GM19328 (cell line): ENCODE data around the gene TSPAN18.

ENCODE experiments used
- ATAC-seq: cut with Tn5 transposase; IDR thresholded peaks from one replicate; pipeline ENCODE4 v1.9.1; 2021; ENCODE audit warnings: mild to moderate bottlenecking, moderate library complexity; ENCODE audit not compliant: unreplicated experiment

The TSPAN18 gene

DNA sequence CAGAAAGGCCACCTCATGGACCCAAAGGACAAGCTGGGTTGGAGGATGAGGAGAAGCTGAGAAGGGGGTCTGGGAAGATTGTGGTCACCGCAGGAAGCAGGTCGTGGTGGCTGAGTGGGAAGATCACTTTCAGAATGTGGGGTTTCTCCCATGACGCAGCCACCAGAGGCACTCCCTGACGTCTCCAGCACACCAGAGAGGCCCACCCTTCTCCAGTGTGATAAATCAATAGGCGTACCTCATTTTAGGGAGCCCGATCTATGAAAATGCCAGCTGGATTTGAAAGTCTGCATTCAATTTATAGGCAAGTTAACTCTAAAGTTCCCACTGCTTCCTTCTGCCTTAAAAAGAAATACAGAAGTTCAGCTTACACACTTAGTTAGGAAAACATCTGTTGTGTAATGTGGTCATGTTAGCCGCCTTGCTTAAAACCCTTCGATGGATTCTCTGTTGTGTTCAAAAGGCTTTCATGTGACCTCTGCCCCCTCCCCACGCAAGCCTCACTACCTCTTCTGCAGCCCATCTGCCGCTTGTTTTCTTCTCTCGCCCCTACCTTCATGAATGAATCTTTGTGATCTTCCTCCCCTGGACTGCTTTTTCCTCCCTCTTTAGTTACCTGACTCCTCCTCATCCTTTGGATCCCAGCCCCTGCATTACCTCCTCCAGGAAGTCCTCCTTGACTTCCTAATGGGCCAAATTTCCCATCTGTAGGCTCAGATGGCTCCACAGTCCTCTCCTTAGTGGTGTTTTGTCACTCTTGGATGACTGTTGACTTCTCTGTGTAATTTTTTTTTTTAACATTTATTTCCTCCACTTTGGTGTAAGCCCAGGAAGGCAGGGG is 10.7 kb downstream of the TSPAN18 start:
- ATAC-seq = no peak

DNA sequence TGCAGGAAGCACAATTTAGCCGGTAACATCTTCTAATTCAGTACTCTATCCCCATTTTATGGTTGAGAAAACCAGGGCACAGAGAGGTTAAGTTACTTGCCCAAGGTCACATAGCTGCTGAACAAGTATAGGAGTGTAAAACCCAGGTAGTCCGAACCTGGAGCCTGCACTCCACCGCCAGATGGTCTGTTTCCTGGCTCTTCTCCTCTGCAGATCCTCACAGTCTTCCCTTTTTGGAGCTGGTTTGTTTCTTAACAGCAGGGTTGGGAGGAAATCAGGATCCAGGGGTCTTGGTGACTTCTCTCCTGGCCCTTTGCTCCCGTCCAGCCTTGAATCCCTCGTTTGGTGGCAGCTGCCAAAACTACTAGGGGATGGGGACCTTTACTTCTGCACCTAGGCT is 12.0 kb downstream of the TSPAN18 start:
- ATAC-seq = no peak

DNA sequence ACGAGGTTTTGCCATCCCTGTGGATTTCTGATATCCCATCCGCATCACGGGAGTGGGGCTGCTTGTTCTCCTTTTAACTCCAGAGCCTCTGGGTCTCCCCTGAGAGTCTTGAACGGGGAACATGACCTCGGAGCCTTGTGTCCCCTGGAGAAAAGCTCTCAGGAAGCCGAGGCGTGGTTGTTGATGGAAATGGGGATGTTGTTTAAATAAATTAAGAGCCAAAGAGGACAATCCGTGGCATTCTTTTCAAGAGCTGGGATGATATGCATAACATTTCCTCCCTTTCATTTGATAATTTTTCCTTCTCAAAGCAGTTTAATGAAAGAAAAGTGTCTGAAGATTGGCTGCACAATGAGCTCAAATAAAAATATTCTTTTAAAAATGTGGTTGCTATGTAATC is 14.2 kb downstream of the TSPAN18 start:
- no peak for ATAC-seq

DNA sequence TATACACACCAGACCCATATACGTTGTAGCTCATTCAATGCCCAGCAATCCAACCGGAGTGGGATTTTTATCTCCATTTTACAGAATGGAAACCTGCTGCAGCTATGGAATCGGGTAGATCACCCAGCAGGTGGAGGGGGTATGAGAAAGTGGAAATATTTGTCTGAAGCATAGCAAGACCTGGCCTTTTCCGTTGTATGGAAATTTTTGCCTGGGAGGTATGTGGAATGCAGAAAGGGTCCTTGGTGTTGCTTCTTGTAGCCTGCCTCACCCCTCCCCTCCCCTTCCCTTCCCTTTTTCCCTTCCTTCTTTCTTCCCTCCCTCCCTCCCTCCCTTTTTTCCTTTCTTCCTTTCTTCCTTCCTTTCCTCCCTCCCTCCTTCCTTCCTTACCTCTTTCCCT is 15.2 kb downstream of the TSPAN18 start:
- ATAC-seq = no peak

DNA sequence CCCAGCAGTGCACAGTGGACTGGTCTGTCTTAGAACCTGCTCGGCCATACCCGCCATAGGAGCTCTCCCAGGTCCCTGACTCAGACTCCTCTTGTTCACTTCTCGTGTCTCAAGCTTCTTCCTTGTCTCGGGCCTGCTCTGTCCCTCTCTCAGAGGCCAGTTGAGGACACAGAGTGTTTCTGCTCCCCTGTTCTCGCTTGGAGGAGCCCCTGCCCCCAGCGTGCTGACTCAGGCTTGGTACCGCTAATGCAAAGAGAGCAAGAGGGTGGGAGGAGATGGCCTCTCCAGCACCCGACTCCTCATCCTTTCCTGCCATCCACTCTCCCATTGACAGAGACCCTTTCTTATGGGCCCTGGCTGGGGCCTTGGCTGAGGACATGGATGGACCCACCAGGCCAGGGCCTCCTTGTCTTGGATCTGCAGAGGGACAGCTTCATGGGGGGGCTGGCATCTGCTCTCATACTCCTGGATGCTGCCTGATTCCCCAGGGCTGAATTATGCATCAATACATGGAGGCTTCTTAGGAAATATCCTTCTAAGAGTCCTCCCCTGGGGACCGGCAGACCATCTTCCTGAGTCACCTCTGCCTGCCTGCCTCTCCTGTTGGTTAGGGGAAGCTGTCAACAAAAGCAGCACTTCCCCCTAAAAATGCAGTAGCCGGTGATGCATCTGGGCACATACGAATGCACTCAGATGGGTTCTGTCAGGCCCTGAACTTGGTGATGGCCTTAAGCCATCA is 15.9 kb downstream of the TSPAN18 start:
- no peak for ATAC-seq

DNA sequence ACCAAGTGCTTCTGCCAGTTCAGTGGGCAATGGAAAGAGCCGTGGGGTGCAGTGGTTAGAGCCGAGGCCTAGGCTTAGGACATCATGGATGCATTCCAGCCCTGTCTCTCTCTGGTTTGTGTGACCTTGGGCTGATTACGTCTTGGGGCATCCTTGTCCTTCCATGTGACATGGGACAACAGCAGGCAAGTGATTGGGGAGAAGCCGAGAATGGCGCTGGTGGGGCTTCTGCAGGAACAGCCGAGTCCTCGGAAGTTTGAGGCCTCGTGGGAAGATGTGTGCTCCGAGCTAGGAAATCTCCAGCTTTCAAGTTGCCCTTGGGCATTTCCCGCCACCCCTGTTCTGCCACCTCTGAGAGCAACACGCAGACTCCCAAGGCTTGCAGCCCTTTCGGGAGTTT is 16.6 kb downstream of the TSPAN18 start:
- ATAC-seq = no peak

DNA sequence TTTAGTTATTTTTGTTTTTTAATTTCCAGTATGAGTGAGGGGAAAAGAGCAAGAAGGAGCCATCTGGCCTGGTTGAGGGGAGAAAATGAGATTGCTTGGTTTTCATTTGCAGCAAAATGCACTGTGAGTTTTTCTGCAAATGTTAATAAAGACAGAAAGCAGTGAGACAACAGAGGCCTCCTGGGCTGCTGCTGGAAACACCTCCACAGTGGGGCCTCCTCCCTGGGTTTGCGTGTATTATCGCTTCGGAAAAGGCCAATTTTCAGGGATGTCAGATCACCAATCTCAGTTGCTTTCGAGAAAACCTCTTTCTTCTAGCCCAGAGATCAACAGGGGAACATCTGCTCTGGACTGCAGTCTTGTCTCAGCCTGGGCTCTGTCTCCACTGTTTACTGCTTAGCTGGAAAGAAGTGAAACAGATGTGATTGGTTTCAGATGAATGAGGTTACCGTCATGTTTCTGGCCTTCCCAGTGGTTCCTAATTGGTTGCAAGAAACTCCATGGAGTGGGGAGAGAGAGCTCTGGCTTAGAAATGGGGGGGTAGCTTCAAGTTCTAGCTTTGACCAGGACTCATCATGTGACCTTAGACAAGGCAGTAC is 17.3 kb downstream of the TSPAN18 start:
- no peak for ATAC-seq

DNA sequence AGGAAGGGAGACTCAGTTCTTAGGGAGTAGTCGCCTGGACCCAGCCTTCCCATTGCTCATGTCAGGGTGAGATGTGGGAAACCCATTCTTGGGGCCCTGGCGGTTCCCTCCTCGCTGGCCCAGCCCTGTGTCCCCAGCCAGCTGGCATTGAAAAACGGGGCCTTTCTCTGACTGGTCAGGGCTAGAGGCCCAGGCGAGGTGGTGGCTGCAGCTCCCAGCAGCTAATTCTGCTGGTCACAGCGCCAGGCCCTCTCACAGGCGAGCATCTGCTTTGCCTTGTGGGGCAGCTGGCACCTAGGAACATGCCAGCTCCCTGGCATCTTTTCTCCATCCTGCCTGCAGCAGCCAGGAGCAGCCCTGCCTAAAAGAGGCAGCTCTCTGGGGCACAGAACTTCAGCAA is 20.1 kb downstream of the TSPAN18 start:
- no peak for ATAC-seq

DNA sequence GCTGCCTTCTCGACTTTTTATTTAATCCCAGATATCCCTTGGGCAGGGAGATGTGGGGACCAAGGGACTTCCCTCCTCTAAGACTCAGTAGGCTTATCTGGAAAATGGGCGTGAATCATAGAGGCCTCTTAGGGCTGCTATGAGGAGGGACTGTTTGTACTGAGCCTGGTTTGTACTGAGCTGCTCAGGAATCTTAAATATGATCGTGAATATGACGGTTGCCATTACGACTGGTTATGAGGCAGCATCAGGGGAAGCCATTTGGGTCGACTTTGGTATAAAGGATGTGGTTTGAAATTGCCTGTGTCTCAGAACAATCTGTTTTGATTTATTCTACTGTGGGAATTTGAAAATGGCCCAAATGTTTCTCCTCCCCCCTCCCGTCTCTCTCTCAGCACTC is 20.6 kb downstream of the TSPAN18 start:
- ATAC-seq = no peak

DNA sequence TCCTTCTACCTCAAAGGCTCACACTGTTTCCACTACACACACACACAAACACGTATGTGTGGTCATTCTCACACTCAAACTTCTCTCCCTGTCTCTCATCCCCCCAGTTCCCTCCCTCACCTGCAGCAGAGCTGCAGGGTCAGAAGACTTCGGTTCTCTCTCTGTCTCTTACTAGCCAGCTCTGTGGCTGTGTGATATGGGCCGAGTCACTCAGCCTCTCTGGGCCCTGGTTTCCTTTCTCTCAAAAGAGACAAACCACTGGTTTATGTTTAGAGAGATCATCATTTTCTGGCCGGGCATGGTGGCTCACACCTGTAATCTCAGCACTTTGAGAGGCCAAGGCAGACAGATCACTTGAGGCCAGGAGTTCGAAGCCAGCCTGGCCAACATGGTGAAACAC is 21.1 kb downstream of the TSPAN18 start:
- ATAC-seq = no peak

DNA sequence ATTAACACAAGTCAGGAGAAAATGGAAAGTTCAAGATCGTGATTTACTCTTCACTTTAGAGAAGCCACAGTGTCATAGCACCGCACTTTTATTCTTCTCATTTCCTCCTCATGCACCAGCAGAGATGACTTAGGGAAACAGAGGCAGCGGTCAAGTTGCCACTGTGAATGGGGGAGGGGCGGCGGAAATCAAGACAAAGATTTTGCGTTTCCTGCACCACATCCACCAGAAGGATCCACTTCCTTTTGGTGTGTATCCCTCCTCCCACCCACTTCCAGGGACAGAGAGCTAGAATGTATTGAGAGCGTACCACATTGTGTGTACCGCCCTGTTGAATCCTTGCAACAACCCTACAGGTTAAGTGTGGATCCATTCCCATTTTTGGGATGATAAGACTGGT is 21.8 kb downstream of the TSPAN18 start:
- ATAC-seq = no peak

DNA sequence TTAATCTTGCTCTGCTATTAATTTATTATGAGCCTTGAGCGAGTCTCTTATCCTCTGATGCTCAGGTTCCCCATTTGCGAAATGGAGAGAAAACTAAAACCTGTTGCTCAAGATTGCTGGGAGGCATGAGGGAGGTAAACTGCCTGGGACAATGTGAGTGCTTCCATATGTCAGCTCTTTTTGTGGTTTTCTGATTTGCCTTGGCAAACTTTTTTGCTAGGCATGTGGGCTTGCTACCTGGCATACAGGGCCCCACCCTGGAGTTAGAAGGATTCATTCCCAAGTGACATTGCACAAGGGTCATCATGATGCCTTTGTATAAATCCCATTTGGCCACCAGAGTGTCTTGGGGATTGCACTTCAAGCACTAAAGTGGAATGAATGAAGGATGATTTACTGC is 22.4 kb downstream of the TSPAN18 start:
- ATAC-seq = no peak

DNA sequence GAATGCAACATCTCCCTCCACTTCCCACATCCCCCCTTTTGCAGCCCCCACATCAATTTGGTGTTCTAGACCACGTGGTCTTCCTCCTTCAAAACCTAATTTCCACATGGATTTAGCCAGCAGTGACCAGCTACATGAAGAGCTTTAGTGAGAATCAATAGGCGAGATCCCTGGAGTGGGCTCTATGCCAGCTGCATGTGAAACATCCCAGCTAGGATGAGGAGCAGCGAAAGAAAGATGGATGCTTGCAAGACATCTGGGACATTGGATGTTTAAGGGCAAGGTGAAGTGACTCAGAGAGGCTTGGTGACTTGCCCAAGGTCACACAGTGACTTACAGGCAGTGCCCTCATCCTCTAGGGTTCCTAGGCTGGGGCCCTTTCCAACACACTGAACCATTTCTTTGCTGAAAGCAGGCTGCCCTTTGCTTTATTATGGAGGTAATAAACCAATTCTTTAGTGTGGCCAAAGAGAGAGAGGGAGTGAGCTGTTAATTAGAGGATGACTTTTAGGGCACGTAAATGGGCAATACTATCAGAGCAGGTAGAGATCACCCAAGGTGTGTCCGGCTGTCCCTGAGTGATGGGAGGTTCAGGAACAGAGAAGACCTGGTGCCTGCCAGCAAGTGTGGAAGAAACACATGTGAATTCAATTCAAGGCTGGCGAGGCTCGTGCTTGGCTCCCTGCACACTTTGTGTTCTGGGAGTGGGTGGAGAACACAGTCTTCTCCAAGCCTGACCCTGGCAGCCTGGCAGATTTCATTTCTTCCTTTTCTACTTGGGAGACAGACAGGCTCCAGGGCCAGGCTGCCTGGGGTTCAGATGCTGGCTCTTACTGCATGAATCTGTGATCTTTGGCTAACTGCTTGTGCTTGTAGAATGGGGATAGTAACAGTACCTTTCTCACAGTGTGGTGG is 24.0 kb downstream of the TSPAN18 start:
- no peak for ATAC-seq

DNA sequence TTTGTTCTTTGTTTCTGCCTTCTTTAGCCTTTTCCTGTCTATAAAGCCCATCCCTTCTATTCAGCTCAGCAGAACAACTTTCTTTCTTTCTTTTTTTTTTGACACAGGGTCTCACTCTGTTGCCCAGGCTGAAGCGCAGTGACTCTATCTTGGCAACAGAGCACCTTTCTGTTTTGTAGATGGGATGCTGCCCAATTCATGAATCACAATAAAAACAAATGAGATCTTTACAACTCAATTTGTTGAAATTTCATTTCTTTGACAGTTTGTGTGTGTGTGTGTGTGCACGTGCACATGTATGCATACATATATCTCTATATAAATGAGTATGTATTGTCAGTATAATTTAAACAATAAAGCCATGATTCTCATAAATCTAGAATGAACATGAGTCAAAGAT is 25.5 kb downstream of the TSPAN18 start:
- no peak for ATAC-seq

DNA sequence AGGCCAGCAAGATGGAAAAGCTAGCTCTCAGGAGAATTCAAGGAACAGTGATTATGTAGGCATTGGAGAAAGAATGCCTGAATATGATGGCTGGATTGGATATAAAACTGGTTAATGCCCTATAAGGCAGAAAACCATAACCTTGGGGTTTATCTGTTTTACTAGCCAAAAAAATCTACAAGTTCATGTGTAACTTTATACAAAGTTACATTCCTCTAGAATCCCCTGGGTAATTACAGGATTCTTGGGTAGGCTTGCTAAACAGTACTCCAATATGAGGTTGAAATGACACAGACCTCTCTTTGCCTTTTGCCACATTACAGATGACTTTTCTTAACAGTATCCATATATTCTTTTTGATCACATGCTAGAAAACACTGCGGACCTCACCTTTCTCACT is 26.0 kb downstream of the TSPAN18 start:
- ATAC-seq = no peak

DNA sequence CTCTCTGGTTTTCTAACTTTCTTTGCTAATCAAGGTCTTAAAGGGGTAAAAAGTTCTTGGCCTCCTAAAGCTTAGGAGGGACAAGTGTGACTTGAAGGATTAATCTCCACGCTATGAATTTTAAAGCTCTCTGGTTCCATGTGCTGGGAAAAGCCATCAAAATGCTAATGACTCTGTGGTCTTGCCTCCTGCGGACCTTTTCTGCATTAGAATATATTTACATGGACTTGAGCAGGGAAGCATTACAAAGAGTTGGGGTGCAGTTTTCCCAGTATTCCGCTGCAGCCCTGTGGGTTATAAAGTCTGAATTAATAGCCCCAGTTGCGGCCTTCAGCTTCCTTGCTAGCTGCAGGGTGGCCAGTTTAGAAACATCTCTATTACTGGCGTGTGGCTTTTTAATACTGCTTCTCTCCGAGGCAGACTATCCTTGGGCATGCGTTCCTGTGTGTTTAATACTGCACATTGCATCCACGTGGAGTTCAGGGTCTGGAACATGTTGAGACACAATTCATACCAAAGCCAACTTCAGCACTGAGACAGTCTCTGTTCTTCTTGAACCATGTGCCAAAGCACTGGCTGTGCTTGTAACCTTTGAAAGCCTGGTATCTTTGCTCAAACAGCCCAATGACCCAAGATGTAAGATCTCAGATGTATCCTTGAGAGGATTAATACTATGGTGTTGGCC is 27.3 kb downstream of the TSPAN18 start:
- ATAC-seq = no peak

DNA sequence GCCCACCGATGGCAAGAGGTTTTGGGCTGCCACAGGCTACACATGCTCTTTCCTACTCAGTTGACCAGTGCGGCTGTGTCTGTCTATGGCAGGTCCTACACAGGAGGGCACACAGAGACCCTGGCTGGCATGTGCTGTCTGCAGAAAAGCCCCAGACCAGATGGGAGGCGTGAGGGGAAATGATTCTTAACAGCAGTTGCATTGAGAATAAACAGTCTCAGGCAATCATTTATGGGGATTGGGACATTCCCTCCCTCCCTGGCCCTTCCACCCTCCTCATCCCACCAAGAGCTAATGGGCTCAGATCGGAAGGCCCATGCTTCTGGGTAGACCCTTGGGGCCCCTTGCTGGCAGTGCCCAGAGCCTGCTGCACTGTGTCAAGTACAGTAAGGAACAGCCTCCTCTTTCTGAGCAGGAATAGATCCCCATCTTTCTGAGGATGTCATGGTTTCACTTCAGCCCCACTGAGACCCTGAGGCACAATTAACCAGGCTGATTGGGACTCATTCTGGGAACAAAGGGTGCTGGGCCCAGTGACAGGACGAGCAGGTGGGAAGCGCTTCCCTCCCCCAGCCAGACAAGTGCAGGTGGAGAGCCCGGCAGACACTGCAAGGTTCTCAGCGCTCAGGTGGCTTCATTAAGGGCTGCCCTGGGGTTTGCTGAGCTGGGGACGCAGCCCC is 28.3 kb downstream of the TSPAN18 start:
- ATAC-seq = no peak

DNA sequence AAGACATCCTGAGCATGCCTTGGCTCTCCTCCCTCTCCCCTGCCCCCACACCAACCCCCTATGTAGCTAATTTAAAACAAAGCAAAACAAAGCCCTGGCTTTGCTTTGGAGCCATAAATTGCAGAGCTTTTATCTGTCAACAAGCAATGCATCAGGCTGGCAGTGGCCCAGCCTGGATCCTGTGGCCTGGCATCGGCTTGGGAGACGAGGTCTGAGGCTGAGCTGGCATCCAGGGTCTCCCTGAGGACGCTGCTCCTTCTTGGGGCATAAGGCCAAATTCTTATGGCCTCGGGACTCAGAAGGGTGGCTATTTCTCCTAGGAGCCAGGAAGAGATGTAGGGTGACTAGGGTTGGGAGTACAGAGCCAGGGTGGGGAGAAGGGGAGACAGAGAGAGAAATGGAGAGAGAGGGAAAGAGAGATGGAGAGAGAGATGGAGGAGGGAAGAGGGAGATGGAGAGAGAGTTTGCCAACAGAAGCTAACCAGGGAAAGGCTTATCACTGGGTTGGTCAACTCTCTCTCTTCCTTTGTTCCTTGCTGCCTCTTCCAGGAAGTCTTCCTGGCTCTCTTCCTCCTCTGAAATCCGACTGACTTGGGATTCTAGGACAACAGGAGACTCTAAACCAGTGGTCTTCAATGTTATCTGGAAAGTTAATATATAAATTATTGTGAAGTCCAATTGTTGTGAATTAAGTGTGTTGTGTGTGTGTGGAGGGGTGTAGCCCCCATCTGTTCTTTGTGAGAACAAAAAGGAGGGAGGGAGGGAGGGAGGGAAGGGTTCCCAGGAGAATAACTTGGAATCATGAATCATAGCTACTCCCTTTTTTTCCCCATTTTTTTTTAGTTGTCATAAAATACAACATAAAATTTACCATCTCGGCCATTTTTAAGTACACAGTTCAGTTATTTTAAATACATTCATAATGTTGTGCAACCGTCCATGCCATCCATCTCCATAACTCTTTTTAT is 29.1 kb downstream of the TSPAN18 start:
- no peak for ATAC-seq

DNA sequence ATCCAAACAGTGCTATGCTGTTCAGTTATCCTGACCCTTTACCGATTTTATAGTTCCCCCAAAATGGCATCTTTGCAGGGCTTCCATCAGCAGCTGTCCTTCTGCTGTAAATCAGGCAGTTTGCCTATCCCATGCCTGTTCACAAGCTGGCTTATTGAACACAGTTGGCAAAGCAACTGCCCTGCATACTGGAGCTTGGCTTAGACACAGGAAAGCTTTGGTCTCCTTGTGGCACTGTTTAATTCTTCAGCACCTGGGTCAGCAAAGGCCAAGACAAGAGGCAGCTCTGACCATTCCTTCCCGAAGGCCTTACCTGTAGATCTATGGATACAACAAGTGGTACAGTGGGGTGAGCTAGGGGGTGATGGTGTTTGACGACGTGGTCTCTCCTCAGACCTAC is 32.2 kb downstream of the TSPAN18 start:
- ATAC-seq = no peak
